K562 treated with DMSO at 1 percent for 48 hours (cell line): ENCODE results near the gene SLC35G4. TPM values are rescaled to one million over a fixed set of nuclear protein-coding genes. Genes with fewer than 3 reads are reported as not detected.

Experiments
- total RNA-seq: library from RNA; unstranded; fragments of 300-600 nt; gene quantifications from 2 replicates; pipeline ENCODE4 v1.2.3, GENCODE V29; 2022; ENCODE audit warnings: low replicate concordance; ENCODE audit errors: extremely low read depth

SLC35G4 gene
- not detected in 2 replicates for total RNA-seq

GRCh38 chr18:11609488-11609887 is at the start of gene SLC35G4:
Gene SLC35G4, plus strand, starts transcription at chr18:11609596. Its CDS starts 0 bp downstream, at chr18:11609596.

Other genes with a start within 250 kb of the SLC35G4 start
- not detected in 2 replicates for gene GNAL, start 79.7 kb downstream of the SLC35G4 start, total RNA-seq
- gene CHMP1B, start 241.8 kb downstream of the SLC35G4 start, total RNA-seq = not detected in 2 replicates